ENCODE data around the gene BSND. TPM values are rescaled to one million over a fixed set of nuclear protein-coding genes. Genes with fewer than 3 reads are reported as not detected.

BSND gene
- total RNA-seq, 1 experiment from 2014 or later = not detected

DNA sequence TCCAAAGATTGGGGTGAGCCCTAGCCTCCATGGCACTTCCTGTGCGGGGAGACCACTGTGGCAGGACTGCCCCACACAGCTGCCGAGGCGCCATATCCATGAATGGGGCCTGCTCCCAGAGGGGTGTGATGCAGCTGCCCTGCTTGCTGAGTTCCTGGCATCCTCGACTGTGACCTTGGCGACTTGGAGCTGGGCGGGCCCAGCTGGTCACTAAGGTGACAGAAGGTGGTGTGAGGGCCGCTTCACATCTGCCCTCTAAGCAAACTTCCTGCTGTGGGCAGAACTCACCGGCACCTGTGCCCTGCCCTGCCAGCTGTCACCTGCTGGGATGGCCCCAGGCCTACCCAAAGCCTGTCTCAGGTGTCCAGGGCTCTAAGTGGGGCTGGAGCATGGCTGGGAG lies 9.3 kb upstream of the BSND start:
- H3K36me3 ChIP-seq (ENCODE audit: control insufficient read depth, insufficient read depth, low read length) = no peaks in the 10 kb centered on the region
- no peaks in the 10 kb centered on the region for H3K27me3 ChIP-seq (replicated peaks; ENCODE audit: control insufficient read depth, insufficient read depth, low read length)
- H3K4me3 Mint-ChIP-seq (ENCODE audit: unreplicated experiment) = no peak overlapping the region
- CTCF ChIA-PET = interaction anchor here (0.6 kb wide), 1 partner anchor 30 kb away, joined by 3 read pairs; no protein-coding TSS in a partner anchor
- intact Hi-C loops (cut with micrococcal nuclease; ENCODE audit: unreplicated experiment) = no loop called here
- DNase-seq = no peak
- no peaks in the 10 kb centered on the region for H3K36me3 Mint-ChIP-seq (ENCODE audit: insufficient read depth, unreplicated experiment)
- H3K27me3 Mint-ChIP-seq (ENCODE audit: insufficient read depth, unreplicated experiment) = no peaks in the 10 kb centered on the region
- TF ChIP-seq, protein P1, sequence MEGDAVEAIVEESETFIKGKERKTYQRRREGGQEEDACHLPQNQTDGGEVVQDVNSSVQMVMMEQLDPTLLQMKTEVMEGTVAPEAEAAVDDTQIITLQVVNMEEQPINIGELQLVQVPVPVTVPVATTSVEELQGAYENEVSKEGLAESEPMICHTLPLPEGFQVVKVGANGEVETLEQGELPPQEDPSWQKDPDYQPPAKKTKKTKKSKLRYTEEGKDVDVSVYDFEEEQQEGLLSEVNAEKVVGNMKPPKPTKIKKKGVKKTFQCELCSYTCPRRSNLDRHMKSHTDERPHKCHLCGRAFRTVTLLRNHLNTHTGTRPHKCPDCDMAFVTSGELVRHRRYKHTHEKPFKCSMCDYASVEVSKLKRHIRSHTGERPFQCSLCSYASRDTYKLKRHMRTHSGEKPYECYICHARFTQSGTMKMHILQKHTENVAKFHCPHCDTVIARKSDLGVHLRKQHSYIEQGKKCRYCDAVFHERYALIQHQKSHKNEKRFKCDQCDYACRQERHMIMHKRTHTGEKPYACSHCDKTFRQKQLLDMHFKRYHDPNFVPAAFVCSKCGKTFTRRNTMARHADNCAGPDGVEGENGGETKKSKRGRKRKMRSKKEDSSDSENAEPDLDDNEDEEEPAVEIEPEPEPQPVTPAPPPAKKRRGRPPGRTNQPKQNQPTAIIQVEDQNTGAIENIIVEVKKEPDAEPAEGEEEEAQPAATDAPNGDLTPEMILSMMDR (IDR thresholded peaks at IDR 0.05; ENCODE audit: insufficient read depth in 1 of 2, low read depth in 1 of 2, low read length in 1 of 2, severe bottlenecking in 1 of 2, unreplicated experiment in 1 of 2) = no peak
- no peaks in the 10 kb centered on the region for H3K4me1 ChIP-seq
- POLR2A ChIA-PET = no interaction called here
- no peak overlapping the region for H3K27ac Mint-ChIP-seq (ENCODE audit: unreplicated experiment)
- BruUV-seq (replicated peaks) = no TSS peak
- H3K9me3 ChIP-seq = no peaks in the 10 kb centered on the region
- H3K4me3 ChIP-seq (ENCODE audit: low read depth, low read length) = no peak overlapping the region
- no peaks in the 10 kb centered on the region for H3K9me3 Mint-ChIP-seq (ENCODE audit: unreplicated experiment)
- H3K4me1 Mint-ChIP-seq (ENCODE audit: low read depth, unreplicated experiment) = no peaks in the 10 kb centered on the region

DNA sequence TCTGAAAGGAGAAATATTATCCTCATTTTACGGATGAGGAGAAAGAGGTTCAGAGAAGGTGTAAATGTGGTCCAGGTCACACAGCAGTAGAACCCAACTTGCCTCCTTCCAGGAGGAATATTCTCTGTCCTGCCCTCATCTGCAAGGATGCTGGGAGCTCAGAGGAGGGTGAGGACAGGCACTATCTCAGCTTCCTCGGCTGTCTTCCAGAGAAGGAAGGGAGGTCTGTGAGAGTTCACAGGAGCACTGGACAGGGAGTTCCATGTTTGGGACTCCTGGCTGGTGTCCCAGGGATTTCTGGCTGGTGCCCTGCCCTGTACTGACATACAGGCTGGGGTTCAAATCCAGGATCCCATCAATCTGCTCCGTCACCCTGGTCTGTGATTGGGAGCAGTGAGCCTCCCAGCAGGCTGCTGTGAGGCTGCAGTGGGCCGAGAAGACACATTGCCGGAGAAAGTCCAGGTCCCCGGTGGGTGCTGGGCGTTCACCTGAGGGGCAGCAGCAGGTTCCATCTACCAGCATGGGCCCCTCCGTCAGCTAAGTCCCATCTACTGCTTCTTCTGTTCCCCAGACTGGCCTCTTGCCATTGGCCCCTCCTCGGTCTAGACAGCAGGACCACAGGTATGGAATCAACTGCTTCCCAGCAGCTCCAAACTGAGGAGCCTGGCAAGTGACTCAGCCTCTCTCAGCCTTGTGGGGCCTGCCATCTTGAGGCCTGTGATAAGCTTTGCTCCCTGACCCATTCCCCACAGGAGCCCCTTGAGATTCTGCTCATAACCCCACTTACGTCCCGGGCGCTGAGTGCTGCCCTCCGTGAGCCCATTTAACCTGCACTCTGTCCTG lies 8.5 kb upstream of the BSND start:
- BruUV-seq (replicated peaks) = no TSS peak

DNA sequence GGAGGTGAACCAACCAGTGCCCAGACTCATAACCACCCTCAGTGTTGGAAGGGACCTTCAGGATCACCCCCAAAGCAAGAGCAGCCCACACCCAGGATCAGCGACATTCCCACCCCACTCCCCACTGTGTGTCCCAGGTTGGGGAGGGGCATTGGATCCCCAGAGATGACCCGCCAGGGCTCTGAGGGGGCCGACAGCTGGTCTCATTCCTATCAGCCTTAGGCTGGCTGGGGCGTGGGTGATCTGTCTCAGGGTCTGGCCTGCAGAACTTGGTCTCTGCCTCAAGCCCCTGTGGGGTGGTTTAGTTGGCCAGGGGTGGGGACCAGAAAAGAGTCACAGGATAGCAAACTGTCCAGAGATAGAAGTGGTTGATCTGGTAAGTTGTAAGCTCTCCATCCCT lies 7.8 kb upstream of the BSND start:
- ChIA-PET POLR2A (no interaction called here), CTCF (interaction anchor here (0.6 kb wide), 1 partner anchor 40 kb away, joined by 5 read pairs; no protein-coding TSS in a partner anchor)
- Histone ChIP-seq H3K4me1 (no peaks in the 10 kb centered on the region), H3K4me3 (ENCODE audit: low read depth, low read length) (no peak overlapping the region), H3K36me3 (ENCODE audit: control insufficient read depth, insufficient read depth, low read length) (no peaks in the 10 kb centered on the region), H3K27me3 (replicated peaks; ENCODE audit: control insufficient read depth, insufficient read depth, low read length) (no peaks in the 10 kb centered on the region), H3K9me3 (no peaks in the 10 kb centered on the region)
- no peaks in the 10 kb centered on the region for H3K9me3 Mint-ChIP-seq (ENCODE audit: unreplicated experiment)
- H3K27me3 Mint-ChIP-seq (ENCODE audit: insufficient read depth, unreplicated experiment) = peaks cover 4% of the 10 kb centered on the region
- no peak overlapping the region for H3K27ac Mint-ChIP-seq (ENCODE audit: unreplicated experiment)
- no peaks in the 10 kb centered on the region for H3K36me3 Mint-ChIP-seq (ENCODE audit: insufficient read depth, unreplicated experiment)
- no peak for DNase-seq
- no peaks in the 10 kb centered on the region for H3K4me1 Mint-ChIP-seq (ENCODE audit: low read depth, unreplicated experiment)
- BruUV-seq (replicated peaks) = no TSS peak
- intact Hi-C loops (cut with micrococcal nuclease; ENCODE audit: unreplicated experiment) = loop anchor here (1.0 kb wide), 1 partner anchor 14 kb away; no protein-coding TSS in a partner anchor
- no peak overlapping the region for H3K4me3 Mint-ChIP-seq (ENCODE audit: unreplicated experiment)
- TF ChIP-seq, protein P1 (IDR thresholded peaks at IDR 0.05; ENCODE audit: insufficient read depth in 1 of 2, low read depth in 1 of 2, low read length in 1 of 2, severe bottlenecking in 1 of 2, unreplicated experiment in 1 of 2) = no peak

More for the DNA sequence above, 8.5 kb upstream of the BSND start:
- CTCF ChIA-PET = interaction anchor here (0.6 to 0.7 kb wide), 3 partner anchors 8 to 39 kb away, joined by 3 to 5 read pairs (median 3); partner anchors contain the start of gene BSND
- no peaks in the 10 kb centered on the region for H3K36me3 ChIP-seq (ENCODE audit: control insufficient read depth, insufficient read depth, low read length)
- no peaks in the 10 kb centered on the region for H3K4me1 Mint-ChIP-seq (ENCODE audit: low read depth, unreplicated experiment)
- intact Hi-C loops (cut with micrococcal nuclease; ENCODE audit: unreplicated experiment) = loop anchor here (1.0 kb wide), 1 partner anchor 13 kb away; no protein-coding TSS in a partner anchor
- no peaks in the 10 kb centered on the region for H3K9me3 Mint-ChIP-seq (ENCODE audit: unreplicated experiment)
- no peaks in the 10 kb centered on the region for H3K9me3 ChIP-seq
- POLR2A ChIA-PET = no interaction called here
- TF ChIP-seq, protein P1 (IDR thresholded peaks at IDR 0.05; ENCODE audit: insufficient read depth in 1 of 2, low read depth in 1 of 2, low read length in 1 of 2, severe bottlenecking in 1 of 2, unreplicated experiment in 1 of 2) = no peak
- H3K4me1 ChIP-seq = no peaks in the 10 kb centered on the region
- H3K27me3 Mint-ChIP-seq (ENCODE audit: insufficient read depth, unreplicated experiment) = no peaks in the 10 kb centered on the region
- no peaks in the 10 kb centered on the region for H3K27me3 ChIP-seq (replicated peaks; ENCODE audit: control insufficient read depth, insufficient read depth, low read length)
- H3K27ac Mint-ChIP-seq (ENCODE audit: unreplicated experiment) = no peak overlapping the region
- DNase-seq = no peak
- H3K4me3 ChIP-seq (ENCODE audit: low read depth, low read length) = no peak overlapping the region
- H3K4me3 Mint-ChIP-seq (ENCODE audit: unreplicated experiment) = no peak overlapping the region
- no peaks in the 10 kb centered on the region for H3K36me3 Mint-ChIP-seq (ENCODE audit: insufficient read depth, unreplicated experiment)

Data from Caco-2 (cell line).